Endodermal cell (in vitro differentiated cells): Measurements from ENCODE around the gene OTOF. TPM values are rescaled to one million over a fixed set of nuclear protein-coding genes. Genes with fewer than 3 reads are reported as not detected.

ENCODE experiments used
- DNase-seq: peaks from one replicate; pipeline ENCODE4 v3.0.0-alpha.2; 2017
- H3K27ac ChIP-seq: 2 replicates; pipeline ENCODE4 v1.5.1; 2013; ENCODE audit warnings: mild to moderate bottlenecking, low read depth, low read length, moderate library complexity
- H3K27me3 ChIP-seq: 2 replicates; pipeline ENCODE4 v1.6.1; 2013; ENCODE audit warnings: mild to moderate bottlenecking, low read length, moderate library complexity; ENCODE audit not compliant: insufficient read depth, control insufficient read depth, poor library complexity, severe bottlenecking
- H3K36me3 ChIP-seq: 2 replicates; pipeline ENCODE4 v1.7.0; 2013; ENCODE audit warnings: mild to moderate bottlenecking, low read length, moderate library complexity; ENCODE audit not compliant: control insufficient read depth, insufficient read depth
- H3K4me1 ChIP-seq: one replicate; pipeline ENCODE4 v1.7.0; 2013; ENCODE audit warnings: low read length; ENCODE audit not compliant: control insufficient read depth, insufficient read depth
- H3K4me3 ChIP-seq: 2 replicates; pipeline ENCODE4 v1.5.1; 2013; ENCODE audit warnings: mild to moderate bottlenecking, low read length, moderate library complexity
- H3K9ac ChIP-seq: 2 replicates; pipeline ENCODE4 v1.6.1; 2013; ENCODE audit warnings: mild to moderate bottlenecking, low read length, moderate library complexity; ENCODE audit not compliant: poor library complexity, severe bottlenecking; ENCODE audit errors: extremely low read depth
- H3K9me3 ChIP-seq: 2 replicates; pipeline ENCODE4 v1.6.1; 2013; ENCODE audit warnings: mild to moderate bottlenecking, low read length, moderate library complexity; ENCODE audit not compliant: control insufficient read depth
- H3K27ac Mint-ChIP-seq: 2 replicates; pipeline ENCODE4 v1.8.0; 2020; ENCODE audit warnings: mixed read lengths
- H3K27me3 Mint-ChIP-seq: 2 replicates; pipeline ENCODE4 v1.8.0; 2021; ENCODE audit warnings: mild to moderate bottlenecking, mixed read lengths; ENCODE audit not compliant: insufficient read depth
- H3K36me3 Mint-ChIP-seq: 2 replicates; pipeline ENCODE4 v1.8.0; 2020; ENCODE audit warnings: low read depth, mixed read lengths
- H3K4me1 Mint-ChIP-seq: 2 replicates; pipeline ENCODE4 v1.8.0; 2020; ENCODE audit warnings: mixed read lengths
- H3K4me3 Mint-ChIP-seq: 2 replicates; pipeline ENCODE4 v1.8.0; 2020; ENCODE audit warnings: mild to moderate bottlenecking, moderate library complexity, mixed read lengths
- H3K9me3 Mint-ChIP-seq: 2 replicates; pipeline ENCODE4 v1.8.0; 2020; ENCODE audit warnings: mild to moderate bottlenecking, mixed read lengths
- CTCF ChIP-seq: fragments of 200-600 bp; sonication (generic); conservative IDR thresholded peaks from 2 replicates; pipeline ENCODE4 v1.5.0; 2021; ENCODE audit warnings: antibody characterized with exemption, mild to moderate bottlenecking
- WGBS, 2 experiments: methylation state at CpG; one replicate each; pipeline versions ENCODE4 v1.1.5 to v1.1.7; 2013; ENCODE audit warnings: missing lambda C conversion rate in 2 of 2, mixed read lengths in 1 of 2; ENCODE audit not compliant: insufficient coverage in 1 of 2, insufficient read length in 1 of 2; 5-methylcytosine and 5-hydroxymethylcytosine counted together
- total RNA-seq, 2 donors: library from RNA; stranded (reverse); fragmentation: NEBNext Ultra II Directional in 1 of 2; extraction: Animal tissue kit (Norgen Biotek cat#: 25700) in 1 of 2; gene quantifications; 2 replicates in 1 of 2; 3 replicates in 1 of 2; pipeline ENCODE4 v1.2.1, GENCODE V29; 2021

The OTOF gene
- total RNA-seq, 2 donors from 2014 or later: 1.1 to 1.2 TPM

GRCh38 chr2:26459991-26460612 lies 17.8 kb downstream of the OTOF start:
- Mint-ChIP-seq H3K27me3 (no peaks in the 10 kb centered on the region), H3K4me1 (peaks cover 19% of the 10 kb centered on the region), H3K4me3 (no peak overlapping the region), H3K36me3 (no peaks in the 10 kb centered on the region), H3K9me3 (no peaks in the 10 kb centered on the region), H3K27ac (no peak overlapping the region)
- Histone ChIP-seq H3K27me3 (no peaks in the 10 kb centered on the region), H3K4me1 (peaks cover 7% of the 10 kb centered on the region), H3K4me3 (no peak overlapping the region), H3K27ac (no peak overlapping the region), H3K36me3 (no peaks in the 10 kb centered on the region), H3K9ac (no peak overlapping the region), H3K9me3 (no peaks in the 10 kb centered on the region)
- TF ChIP-seq CTCF: peak; percentile 66
- DNase-seq: peak; percentile 72
- WGBS, 2 experiments: 88 to 100% methylated on average over 6 to 15 of the region's 15 CpGs

- WGBS, 2 experiments: 92% methylated on average over 6 to 14 of the region's 14 CpGs
- Mint-ChIP-seq H3K4me1 (peaks cover 17% of the 10 kb centered on the region), H3K36me3 (no peaks in the 10 kb centered on the region), H3K27ac (no peak overlapping the region), H3K9me3 (no peaks in the 10 kb centered on the region), H3K4me3 (no peak overlapping the region), H3K27me3 (peaks cover 4% of the 10 kb centered on the region)
- peaks cover 5% of the 10 kb centered on the region for H3K4me1 ChIP-seq
- TF ChIP-seq CTCF: peak; percentile 21
- no peak for DNase-seq
- H3K9ac ChIP-seq: no peak overlapping the region
- H3K9me3 ChIP-seq: no peaks in the 10 kb centered on the region
- no peak overlapping the region for H3K4me3 ChIP-seq
- no peaks in the 10 kb centered on the region for H3K27me3 ChIP-seq
- H3K27ac ChIP-seq: no peak overlapping the region
- no peaks in the 10 kb centered on the region for H3K36me3 ChIP-seq
Measured at GRCh38 chr2:26458365-26459042, 19.4 kb downstream of the OTOF start.

GRCh38 chr2:26457695-26458364 lies 20.1 kb downstream of the OTOF start:
- no peak overlapping the region for H3K27ac ChIP-seq
- 97% methylated on average over 11 to 19 of the region's 19 CpGs for WGBS, 2 experiments
- no peaks in the 10 kb centered on the region for H3K9me3 ChIP-seq
- peaks cover 15% of the 10 kb centered on the region for H3K4me1 Mint-ChIP-seq
- no peak overlapping the region for H3K4me3 Mint-ChIP-seq
- DNase-seq: peak; percentile 52
- H3K27me3 ChIP-seq: no peaks in the 10 kb centered on the region
- H3K36me3 Mint-ChIP-seq: no peaks in the 10 kb centered on the region
- H3K27ac Mint-ChIP-seq: no peak overlapping the region
- H3K4me1 ChIP-seq: peaks cover 5% of the 10 kb centered on the region
- H3K9ac ChIP-seq: no peak overlapping the region
- H3K36me3 ChIP-seq: no peaks in the 10 kb centered on the region
- TF ChIP-seq CTCF: no peak
- H3K4me3 ChIP-seq: no peak overlapping the region
- no peaks in the 10 kb centered on the region for H3K9me3 Mint-ChIP-seq
- H3K27me3 Mint-ChIP-seq: peaks cover 8% of the 10 kb centered on the region
